Hepatocyte (in vitro differentiated cells): Measurements from ENCODE around the gene MRRF. TPM values are rescaled to one million over a fixed set of nuclear protein-coding genes. Genes with fewer than 3 reads are reported as not detected.

Experiments used
- DNase-seq: peaks from one replicate; pipeline ENCODE4 v3.0.0-alpha.2; 2016; ENCODE audit warnings: low spot score
- H2AFZ ChIP-seq: fragments of 200-600 bp; sonication (generic); 2 replicates; pipeline ENCODE4 v1.6.0; 2016; ENCODE audit warnings: antibody characterized with exemption, mild to moderate bottlenecking
- H3K27ac ChIP-seq: fragments of 200-600 bp; sonication (generic); 2 replicates; pipeline ENCODE4 v1.5.1; 2016; ENCODE audit warnings: mild to moderate bottlenecking
- H3K27me3 ChIP-seq: fragments of 200-600 bp; sonication (generic); 2 replicates; pipeline ENCODE4 v1.6.1; 2016
- H3K36me3 ChIP-seq: fragments of 200-600 bp; sonication (generic); replicated peaks from 2 replicates; pipeline ENCODE4 v1.5.1; 2016; ENCODE audit warnings: low read depth; ENCODE audit not compliant: insufficient read depth
- H3K4me1 ChIP-seq: fragments of 200-600 bp; sonication (generic); 2 replicates; pipeline ENCODE4 v1.5.1; 2016; ENCODE audit warnings: mild to moderate bottlenecking, moderate library complexity; ENCODE audit not compliant: insufficient read depth
- H3K4me2 ChIP-seq: fragments of 200-600 bp; sonication (generic); 2 replicates; pipeline ENCODE4 v1.6.0; 2016
- H3K4me3 ChIP-seq: fragments of 200-600 bp; sonication (generic); 2 replicates; pipeline ENCODE4 v1.5.1; 2016; ENCODE audit warnings: mild to moderate bottlenecking
- H3K79me2 ChIP-seq: fragments of 200-600 bp; sonication (generic); 2 replicates; pipeline ENCODE4 v1.6.0; 2017; ENCODE audit warnings: mild to moderate bottlenecking
- H3K9me2 ChIP-seq: fragments of 200-600 bp; sonication (generic); replicated peaks from 2 replicates; pipeline ENCODE4 v1.6.0; 2017; ENCODE audit warnings: mild to moderate bottlenecking; ENCODE audit not compliant: insufficient read depth
- H3K9me3 ChIP-seq: fragments of 200-600 bp; sonication (generic); 2 replicates; pipeline ENCODE4 v1.5.1; 2016; ENCODE audit warnings: low read depth, mild to moderate bottlenecking
- H4K20me1 ChIP-seq: fragments of 200-600 bp; sonication (generic); 2 replicates; pipeline ENCODE4 v1.6.0; 2016; ENCODE audit warnings: mild to moderate bottlenecking; ENCODE audit not compliant: insufficient read depth, poor library complexity, severe bottlenecking
- EZH2 ChIP-seq: fragments of 200-600 bp; sonication (generic); IDR thresholded peaks from 2 replicates; pipeline ENCODE4 v1.6.1; 2016; ENCODE audit warnings: antibody characterized with exemption, mild to moderate bottlenecking, borderline replicate concordance
- EZH2phosphoT487 ChIP-seq: fragments of 200-600 bp; sonication (generic); IDR thresholded peaks from one replicate; pipeline ENCODE4 v1.6.1; 2018; ENCODE audit warnings: antibody characterized with exemption, mild to moderate bottlenecking, low read depth, moderate library complexity; ENCODE audit not compliant: unreplicated experiment, severe bottlenecking
- WGBS: methylation state at CpG from one replicate; pipeline ENCODE4 v1.1.6; 2016; ENCODE audit warnings: low lambda C conversion rate; ENCODE audit errors: missing lambda C conversion rate; 5-methylcytosine and 5-hydroxymethylcytosine counted together
- polyA plus RNA-seq: library from polyadenylated mRNA; unstranded; fragments of >200 nt; fragmentation: Nextera tagmentation; extraction: Ambion mirVana; gene quantifications from 2 replicates; pipeline ENCODE4 v1.2.1, GENCODE V29; 2016
- total RNA-seq: library from RNA; depleted of rRNA; stranded (reverse); fragments of >200 nt; gene quantifications from 2 replicates; pipeline ENCODE4 v1.2.3, GENCODE V29; 2014
- TF ChIP-seq, protein P1 (sequence below): fragments of 200-600 bp; sonication (generic); IDR thresholded peaks from 2 replicates; pipeline ENCODE4 v1.5.1; 2016; ENCODE audit warnings: antibody characterized with exemption, mild to moderate bottlenecking; ENCODE audit not compliant: poor library complexity

Gene MRRF
- total and polyA plus RNA-seq, 2 experiments from 2014 or later = 26.8 to 32.9 TPM

DNA sequence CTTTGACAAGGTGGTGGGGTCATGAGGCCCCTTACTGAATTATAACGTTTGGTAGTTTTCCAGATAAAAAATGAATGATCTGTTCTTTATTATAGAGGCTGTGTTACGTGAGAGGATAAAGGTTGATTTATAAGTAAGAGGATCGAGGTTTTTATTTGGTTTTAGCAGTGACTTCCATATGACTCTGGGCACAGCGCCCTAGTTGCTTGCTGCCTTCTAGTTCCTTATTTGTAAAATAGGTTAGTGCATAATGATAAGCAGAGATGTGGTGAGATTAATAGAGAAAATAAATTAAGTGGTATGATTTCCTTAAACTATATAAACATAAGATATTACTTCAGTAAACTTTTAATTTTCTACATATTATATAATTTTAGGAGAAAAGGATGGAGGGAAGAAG is 29.8 kb downstream of the MRRF start:
- DNase-seq = no peak
- Histone ChIP-seq H3K9me3 (no peaks in the 10 kb centered on the region), H3K9me2 (no peaks in the 10 kb centered on the region), H2AFZ (no peak overlapping the region), H3K4me2 (no peak overlapping the region), H3K27me3 (no peaks in the 10 kb centered on the region), H3K36me3 (no peaks in the 10 kb centered on the region), H4K20me1 (no peaks in the 10 kb centered on the region), H3K79me2 (no peaks in the 10 kb centered on the region), H3K4me3 (no peak overlapping the region), H3K4me1 (no peaks in the 10 kb centered on the region), H3K27ac (no peak overlapping the region)
- WGBS = 67% methylated on average over 4 of the region's 4 CpGs
- TF ChIP-seq EZH2 (no peak), EZH2phosphoT487 (no peak)
- TF ChIP-seq, protein P1, sequence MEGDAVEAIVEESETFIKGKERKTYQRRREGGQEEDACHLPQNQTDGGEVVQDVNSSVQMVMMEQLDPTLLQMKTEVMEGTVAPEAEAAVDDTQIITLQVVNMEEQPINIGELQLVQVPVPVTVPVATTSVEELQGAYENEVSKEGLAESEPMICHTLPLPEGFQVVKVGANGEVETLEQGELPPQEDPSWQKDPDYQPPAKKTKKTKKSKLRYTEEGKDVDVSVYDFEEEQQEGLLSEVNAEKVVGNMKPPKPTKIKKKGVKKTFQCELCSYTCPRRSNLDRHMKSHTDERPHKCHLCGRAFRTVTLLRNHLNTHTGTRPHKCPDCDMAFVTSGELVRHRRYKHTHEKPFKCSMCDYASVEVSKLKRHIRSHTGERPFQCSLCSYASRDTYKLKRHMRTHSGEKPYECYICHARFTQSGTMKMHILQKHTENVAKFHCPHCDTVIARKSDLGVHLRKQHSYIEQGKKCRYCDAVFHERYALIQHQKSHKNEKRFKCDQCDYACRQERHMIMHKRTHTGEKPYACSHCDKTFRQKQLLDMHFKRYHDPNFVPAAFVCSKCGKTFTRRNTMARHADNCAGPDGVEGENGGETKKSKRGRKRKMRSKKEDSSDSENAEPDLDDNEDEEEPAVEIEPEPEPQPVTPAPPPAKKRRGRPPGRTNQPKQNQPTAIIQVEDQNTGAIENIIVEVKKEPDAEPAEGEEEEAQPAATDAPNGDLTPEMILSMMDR = no peak

- H3K79me2 ChIP-seq = no peaks in the 10 kb centered on the region
- no peaks in the 10 kb centered on the region for H3K9me2 ChIP-seq
- no peak for TF ChIP-seq EZH2
- TF ChIP-seq EZH2phosphoT487 = no peak
- TF ChIP-seq, protein P1 = no peak
- H3K27ac ChIP-seq = no peak overlapping the region
- no peak overlapping the region for H2AFZ ChIP-seq
- no peak overlapping the region for H3K4me2 ChIP-seq
- 98% methylated on average over 3 of the region's 3 CpGs for WGBS
- no peaks in the 10 kb centered on the region for H3K4me1 ChIP-seq
- H3K27me3 ChIP-seq = no peaks in the 10 kb centered on the region
- H4K20me1 ChIP-seq = no peaks in the 10 kb centered on the region
- no peaks in the 10 kb centered on the region for H3K36me3 ChIP-seq
- no peaks in the 10 kb centered on the region for H3K9me3 ChIP-seq
- no peak for DNase-seq
- H3K4me3 ChIP-seq = no peak overlapping the region
These were observed 32.8 kb downstream of the MRRF start for GRCh38 chr9:122297512-122297911.

GRCh38 chr9:122302237-122303093 is 37.8 kb downstream of the MRRF start:
- Histone ChIP-seq H2AFZ (no peak overlapping the region), H3K4me2 (no peak overlapping the region), H4K20me1 (no peaks in the 10 kb centered on the region), H3K4me3 (no peak overlapping the region), H3K9me2 (no peaks in the 10 kb centered on the region), H3K4me1 (no peaks in the 10 kb centered on the region), H3K36me3 (no peaks in the 10 kb centered on the region), H3K27ac (no peak overlapping the region), H3K27me3 (no peaks in the 10 kb centered on the region), H3K79me2 (no peaks in the 10 kb centered on the region), H3K9me3 (no peaks in the 10 kb centered on the region)
- WGBS = 93% methylated on average over 5 of the region's 5 CpGs
- TF ChIP-seq EZH2phosphoT487 (no peak), EZH2 (no peak)
- TF ChIP-seq, protein P1 = no peak
- DNase-seq = no peak
